DMS114 treated with DMSO at 0.1 percent for 48 hours (cell line): Measurements from ENCODE around the gene PGBD5.

ENCODE experiments used
- DNase-seq: peaks from one replicate; lab custom pipeline; 2025; ENCODE audit not compliant: unreplicated experiment; lab: John Stamatoyannopoulos, UW

PGBD5 gene

DNA sequence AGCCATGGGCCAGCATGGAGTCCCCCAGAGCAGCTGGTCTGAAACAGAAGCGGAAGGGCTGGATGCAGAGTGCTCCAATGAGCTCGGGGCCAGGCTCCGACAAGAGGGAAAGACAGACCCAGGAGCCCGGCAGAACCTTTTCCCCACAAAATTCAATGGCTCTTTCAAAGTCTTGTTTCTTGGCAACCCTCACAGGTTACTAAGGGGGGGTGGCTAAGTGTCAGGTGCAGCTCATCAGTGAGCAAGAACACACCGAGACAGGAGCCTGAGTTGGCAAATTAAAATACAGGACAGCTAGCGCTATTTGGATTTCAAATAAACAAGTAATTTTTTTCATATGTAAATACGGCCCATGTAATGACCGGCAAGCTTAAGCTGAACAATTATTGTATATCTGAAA is 27.3 kb downstream of the PGBD5 start:
- DNase-seq = no peak

GRCh38 chr1:230396966-230397365 is 29.2 kb downstream of the PGBD5 start:
- no peak for DNase-seq

GRCh38 chr1:230395932-230396331 is 30.2 kb downstream of the PGBD5 start:
- DNase-seq = no peak

- DNase-seq = no peak
Measured at GRCh38 chr1:230394741-230395140, 31.4 kb downstream of the PGBD5 start.

GRCh38 chr1:230394134-230394533 is 32.0 kb downstream of the PGBD5 start:
- DNase-seq = no peak

DNA sequence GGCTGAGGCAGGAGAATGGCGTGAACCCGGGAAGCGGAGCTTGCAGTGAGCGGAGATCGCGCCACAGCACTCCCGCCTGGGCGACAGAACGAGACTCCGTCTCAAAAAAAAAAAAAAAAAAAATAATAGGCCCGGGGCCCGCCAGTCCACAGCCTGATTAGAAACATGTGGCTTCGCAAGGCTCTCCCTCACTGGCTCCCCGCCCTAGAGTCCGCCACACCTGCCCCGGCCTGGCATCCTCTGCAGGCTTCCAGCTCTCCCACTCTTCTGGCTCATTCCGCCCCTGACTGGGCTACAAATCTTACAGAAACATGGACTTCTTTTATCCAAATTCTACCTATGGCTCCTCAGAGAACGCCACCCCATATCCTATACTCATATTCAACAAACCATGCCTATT is 32.4 kb downstream of the PGBD5 start:
- DNase-seq = no peak

GRCh38 chr1:230392920-230393521 is 33.1 kb downstream of the PGBD5 start:
- DNase-seq = no peak

- DNase-seq = no peak
Measured at GRCh38 chr1:230392536-230392909, 33.6 kb downstream of the PGBD5 start.

DNA sequence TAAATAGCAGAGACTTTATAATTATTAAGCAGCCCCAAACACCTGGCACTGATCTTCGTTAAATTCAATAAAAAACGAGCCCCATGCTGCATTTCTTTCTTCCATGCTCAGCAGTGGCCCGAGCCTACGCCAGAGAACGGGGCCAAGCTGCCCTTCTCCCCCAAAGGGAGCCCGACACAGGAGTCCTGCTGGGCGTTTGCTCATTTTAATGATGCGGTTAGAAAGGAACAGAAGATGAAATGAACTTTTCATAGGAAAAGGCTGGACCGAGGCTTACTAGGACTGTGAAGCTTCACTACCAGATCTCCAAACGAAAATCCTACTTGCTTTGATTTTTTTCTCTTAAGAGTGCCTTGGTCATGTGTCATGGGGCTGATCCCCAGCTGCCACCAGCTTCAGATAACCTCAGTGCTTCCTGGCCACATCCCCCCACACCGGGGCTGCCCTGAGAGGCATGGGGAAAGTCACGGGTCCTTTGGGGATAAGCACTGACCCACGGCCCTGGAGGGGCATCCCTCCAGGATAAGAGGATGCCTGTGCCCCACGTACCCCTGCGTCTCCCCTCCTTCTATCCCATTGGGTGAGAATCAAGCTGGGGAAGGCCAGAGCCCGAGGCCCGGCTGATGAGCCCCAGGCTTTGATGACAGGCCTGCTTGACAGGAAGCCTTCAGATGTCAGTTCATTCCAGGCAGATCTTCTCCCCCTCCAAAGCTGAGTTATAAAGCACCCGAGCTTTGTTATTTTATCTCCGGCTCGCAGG is 34.2 kb downstream of the PGBD5 start:
- no peak for DNase-seq

GRCh38 chr1:230390371-230390770 is 35.8 kb downstream of the PGBD5 start:
- DNase-seq = no peak

- no peak for DNase-seq
Measured at GRCh38 chr1:230387876-230388275, 38.3 kb downstream of the PGBD5 start.

DNA sequence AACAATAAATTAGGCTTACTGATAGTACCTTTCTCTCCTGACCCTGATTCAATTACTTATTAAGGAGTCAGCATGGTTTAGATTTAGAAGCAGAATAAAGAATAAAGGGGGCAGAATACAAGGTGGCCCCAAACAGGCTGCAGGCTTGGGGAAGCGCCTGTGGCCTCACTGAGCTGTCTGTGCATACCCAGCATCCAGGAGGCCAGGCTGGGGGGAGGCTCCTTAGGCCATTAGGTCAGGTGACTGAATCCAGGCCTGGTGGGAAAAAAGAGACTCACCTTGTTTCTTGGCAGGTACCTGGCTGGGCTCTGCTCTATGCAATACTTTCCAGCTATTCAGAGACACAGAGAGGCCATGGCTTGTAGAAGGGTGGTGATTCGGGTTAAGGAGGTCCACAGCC is 38.8 kb downstream of the PGBD5 start:
- DNase-seq = no peak

GRCh38 chr1:230386637-230387262 is 39.4 kb downstream of the PGBD5 start:
- no peak for DNase-seq

- no peak for DNase-seq
Measured at GRCh38 chr1:230385930-230386329, 40.2 kb downstream of the PGBD5 start.

DNA sequence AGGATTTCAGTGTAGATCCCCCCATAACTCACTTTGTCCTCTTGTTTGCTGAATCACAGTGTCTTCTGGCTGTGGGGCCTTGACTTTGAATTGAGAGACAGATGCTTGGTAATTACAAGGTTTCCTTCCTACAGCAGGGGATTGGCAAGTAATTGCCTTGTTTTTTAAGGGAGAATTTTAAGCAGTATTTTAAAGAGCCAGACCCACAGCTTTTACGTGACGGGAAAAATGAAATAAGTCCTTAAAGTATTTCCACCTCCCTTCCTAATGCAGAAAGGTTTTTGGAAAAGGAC is 41.0 kb downstream of the PGBD5 start:
- DNase-seq = no peak

GRCh38 chr1:230384380-230385157 is 41.6 kb downstream of the PGBD5 start:
- no peak for DNase-seq

DNA sequence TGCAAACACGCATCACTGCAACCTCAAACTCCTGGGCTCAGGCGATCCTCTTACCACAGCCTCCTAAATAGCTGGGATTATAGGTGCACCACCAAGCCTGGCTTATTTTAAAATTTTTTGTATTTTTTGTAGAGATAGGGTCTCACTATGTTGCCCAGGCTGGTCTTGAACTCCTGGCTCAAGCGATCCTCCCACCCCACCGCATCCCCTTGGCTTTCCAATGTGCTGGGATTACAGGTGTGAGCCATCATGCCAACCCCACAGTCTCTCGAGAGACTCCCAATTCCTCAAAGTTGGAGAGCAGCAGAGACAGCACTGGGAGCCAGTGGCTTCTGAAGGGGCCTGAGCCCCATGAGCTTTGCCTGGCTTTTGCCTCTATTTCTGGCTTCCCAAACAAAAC is 42.7 kb downstream of the PGBD5 start:
- DNase-seq = no peak

DNA sequence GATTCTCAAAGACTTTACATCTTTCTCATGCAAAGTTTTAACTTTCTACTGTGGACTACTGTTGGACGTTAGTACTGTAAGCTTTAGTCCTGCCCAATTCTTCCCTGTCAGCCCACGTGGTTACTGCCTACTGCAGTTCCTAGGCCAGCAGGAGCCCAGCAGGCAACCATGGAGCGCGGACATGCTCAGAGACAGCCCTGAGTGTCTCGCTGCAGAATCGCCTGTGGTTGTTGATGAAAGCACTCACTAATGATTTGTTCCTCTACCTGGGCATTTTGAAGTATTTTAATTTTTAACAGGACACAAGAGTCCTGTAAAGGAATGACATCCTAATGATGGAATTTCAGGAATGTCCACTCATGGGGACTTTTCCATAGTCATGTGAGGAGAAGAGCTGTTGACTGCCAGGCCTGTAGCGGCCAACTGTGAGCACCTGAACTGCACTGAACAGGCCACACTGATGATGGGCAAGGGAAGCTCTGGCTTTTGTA is 44.1 kb downstream of the PGBD5 start:
- DNase-seq = no peak

DNA sequence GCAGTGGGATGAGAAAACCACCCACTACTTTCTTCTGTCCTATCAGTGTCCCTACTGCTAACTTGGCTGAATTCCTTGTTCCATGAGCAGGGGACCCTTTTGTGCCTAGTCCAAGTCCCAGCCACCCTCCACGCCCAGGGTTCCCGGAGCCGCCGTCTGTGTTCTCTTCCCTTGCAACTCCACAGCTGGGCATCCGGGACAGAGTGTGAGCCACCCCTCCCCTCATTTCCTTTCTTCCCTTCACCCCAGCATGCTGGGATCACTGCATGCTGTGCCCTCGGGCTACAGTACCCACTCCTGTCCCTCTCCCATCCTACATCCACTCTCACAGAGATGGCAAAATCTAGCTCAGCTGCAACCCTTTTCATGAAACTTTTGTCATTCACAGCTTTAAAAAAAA is 44.5 kb downstream of the PGBD5 start:
- DNase-seq = no peak

DNA sequence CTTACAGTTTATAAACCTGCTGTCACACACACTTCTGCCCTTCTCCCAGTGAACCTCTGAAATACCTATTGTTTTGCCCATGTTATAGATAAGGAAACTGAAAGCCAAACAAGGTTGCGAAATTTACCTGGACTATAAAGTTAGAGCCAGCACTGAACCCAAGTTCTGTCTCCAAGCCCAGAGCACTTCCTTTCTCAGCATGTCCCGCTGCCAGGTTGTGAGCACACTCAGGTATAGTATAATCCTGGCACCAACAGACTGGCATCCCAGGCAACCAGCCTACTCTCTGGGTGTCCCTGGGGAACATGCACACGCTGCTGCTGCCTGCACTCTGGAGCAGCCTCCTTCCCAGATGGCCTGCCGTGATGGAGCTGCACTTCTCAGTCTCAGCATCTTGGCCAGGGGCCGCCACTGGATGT is 45.1 kb downstream of the PGBD5 start:
- DNase-seq = no peak

DNA sequence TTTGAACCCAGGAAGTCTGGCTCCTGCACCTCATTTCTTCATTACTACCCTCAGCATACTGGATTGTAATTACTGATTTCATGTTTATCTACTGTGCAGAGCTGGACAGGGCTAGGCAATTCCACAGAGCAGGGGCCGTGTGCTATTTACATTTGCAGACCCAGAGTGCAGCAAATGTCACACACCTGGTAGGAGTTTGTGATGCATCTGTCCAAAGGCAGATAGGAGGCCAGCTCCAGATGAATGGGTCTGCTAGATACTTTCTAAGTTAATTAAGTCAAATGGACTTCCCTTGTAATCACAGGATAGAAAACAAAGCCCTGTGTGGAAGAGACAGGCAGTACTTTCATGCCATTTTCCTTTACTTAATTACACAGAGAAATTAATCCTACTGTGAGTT is 46.2 kb downstream of the PGBD5 start:
- no peak for DNase-seq

GRCh38 chr1:230379462-230379861 is 46.7 kb downstream of the PGBD5 start:
- DNase-seq = no peak
